HG03175 (cell line): ENCODE data around the gene LIFR.

Experiments used
- ATAC-seq: cut with Tn5 transposase; IDR thresholded peaks from one replicate; pipeline ENCODE4 v1.9.1; 2021; ENCODE audit warnings: mild to moderate bottlenecking, moderate library complexity; ENCODE audit not compliant: unreplicated experiment

LIFR gene

DNA sequence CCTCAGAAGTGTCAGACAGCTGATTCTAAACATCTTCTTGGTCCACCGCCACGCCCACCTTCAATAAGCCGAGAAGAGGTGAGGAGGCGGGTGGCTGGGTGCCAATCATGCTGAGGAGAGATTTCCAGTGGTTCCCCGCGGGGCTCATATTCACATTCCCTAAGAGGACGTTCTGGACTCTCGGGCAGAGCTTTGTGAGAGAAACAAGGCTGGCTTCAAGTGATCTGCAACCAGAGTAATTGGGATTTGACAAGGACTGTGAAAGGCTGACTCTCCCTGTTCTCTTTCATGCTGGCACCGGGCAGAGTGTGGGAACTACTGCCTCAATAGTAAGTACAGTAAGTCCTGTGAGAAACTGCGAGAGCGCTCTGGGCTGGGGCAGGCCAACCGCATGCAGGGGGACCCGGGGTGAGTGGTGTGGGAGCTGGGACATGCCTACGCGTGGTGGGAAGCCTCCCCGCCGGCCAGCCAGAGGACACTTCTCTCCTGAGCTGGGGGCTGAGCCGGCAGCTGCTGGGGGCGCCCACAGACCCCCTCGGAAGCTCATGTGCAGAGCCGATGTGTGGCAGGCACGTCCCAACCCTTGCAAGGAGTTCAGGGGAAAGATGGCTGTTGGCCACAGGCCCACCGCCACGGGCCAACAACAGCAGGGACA lies 110.9 kb downstream of the LIFR start:
- no peak for ATAC-seq

- no peak for ATAC-seq
Measured at GRCh38 chr5:38443390-38443789, 113.1 kb downstream of the LIFR start.

GRCh38 chr5:38442247-38442573 lies 114.2 kb downstream of the LIFR start:
- no peak for ATAC-seq

DNA sequence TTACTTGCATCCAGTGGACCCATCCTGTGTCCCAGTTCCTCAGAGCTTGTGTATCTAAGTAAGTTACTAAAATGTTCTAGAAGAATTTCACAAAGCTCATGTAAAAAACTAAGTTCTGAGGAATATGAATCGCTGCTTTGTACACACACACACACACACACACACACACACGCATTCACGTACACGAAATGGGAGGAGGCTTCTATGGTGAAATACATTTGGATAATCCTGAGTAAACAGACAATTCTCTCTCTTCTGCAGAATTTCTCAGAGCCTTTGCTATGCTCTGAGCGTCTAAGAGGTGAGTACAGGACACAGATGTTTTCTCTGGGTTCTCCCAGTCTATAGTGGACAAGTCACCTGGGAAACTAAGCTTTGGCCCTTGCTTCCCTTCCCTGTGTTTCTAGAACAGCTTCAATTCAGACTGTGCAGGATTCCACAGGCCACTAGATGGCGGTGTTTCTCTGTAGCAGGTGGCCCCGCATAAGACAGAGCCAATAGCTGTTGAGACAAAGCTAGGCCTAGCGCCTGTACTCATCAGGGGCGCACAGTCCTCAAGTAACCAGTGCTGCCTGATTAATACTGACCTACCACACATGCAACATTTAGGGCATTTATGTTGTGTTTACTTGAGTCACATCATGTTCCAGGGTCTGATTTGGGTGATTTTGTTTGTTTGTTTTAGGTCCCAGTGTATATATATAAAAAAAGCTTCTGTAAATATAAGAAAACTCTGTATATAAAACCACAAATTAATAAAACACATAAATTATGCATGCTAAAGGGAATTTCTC lies 114.8 kb downstream of the LIFR start:
- peak; percentile 100 for ATAC-seq

DNA sequence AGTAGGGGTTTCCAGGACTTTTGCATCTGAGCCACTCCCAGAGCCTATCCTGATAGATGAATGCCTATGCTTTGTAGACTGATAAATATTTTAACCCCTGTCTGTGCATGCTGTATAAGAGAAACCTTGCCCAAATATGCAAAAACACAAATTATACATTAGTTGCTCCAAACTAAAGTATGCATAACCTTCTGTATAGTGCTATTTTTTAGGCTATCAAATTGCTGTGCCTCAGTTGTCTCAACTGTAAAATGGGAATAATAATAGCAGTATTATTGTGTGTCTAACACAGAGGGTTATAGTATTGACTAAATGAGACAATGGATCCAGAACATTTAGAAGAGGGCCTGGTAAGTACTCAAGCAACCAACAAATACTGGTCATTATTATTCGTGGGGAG lies 117.7 kb downstream of the LIFR start:
- ATAC-seq, result no peak

- no peak for ATAC-seq
Measured at GRCh38 chr5:38434966-38435705, 121.3 kb downstream of the LIFR start.

DNA sequence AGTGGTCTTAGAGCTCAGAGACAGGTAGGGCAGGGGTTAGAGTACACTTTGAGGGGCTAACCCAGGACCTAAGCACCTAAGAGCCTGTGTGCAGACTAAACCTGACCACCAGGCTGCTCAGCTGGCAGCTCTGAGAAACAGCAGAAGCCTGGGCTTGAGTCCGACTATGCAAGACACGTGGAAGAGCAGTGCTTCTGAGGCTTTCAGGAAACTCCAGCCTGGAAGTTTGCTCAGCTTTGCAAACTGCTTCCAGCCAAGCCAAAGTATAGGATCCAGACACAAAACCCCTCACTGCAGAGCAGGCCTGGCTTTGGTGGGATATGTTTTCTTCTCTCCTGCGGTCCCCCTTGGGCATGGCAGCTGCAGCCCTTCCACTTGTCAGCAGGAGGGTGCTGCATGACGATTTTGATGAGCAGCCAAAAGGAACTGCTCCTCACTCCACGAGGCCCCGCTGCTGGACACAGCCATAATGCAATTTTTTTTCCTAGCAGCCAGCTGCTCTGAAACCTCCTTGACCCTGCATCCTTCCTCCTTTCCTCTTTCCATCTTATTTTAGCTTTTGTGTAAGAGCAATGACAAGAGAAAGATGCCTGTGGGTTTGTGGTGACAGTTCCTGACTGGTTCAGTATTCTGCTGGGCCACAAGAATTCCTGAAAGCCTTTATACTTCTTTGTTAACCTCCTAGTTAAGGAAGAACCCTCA lies 123.1 kb downstream of the LIFR start:
- no peak for ATAC-seq

GRCh38 chr5:38431242-38431853 lies 125.1 kb downstream of the LIFR start:
- no peak for ATAC-seq

- ATAC-seq, result no peak
Measured at GRCh38 chr5:38426986-38427950, 129.2 kb downstream of the LIFR start.

- ATAC-seq, result no peak
Measured at GRCh38 chr5:38426490-38426889, 130.0 kb downstream of the LIFR start.
